ENCODE data around the gene ADGRG4. TPM values are rescaled to one million over a fixed set of nuclear protein-coding genes. Genes with fewer than 3 reads are reported as not detected.
"Not testable (repeated sequence)": the region's sequence is repeated elsewhere in the genome, so short reads cannot be mapped to it uniquely, and the experiment has no call there.

The ADGRG4 gene
- total and polyA plus RNA-seq, 3 donors from 2014 or later = 0.28 to 1.0 (median 0.50) TPM

- Histone ChIP-seq H3K36me3 (ENCODE audit: low read depth, missing control alignments) (no peaks in the 10 kb centered on the region), H3K4me3 (no peak overlapping the region), H3K27me3 (no peaks in the 10 kb centered on the region), H3K9me3 (no peaks in the 10 kb centered on the region), H3K27ac (no peak overlapping the region), H3K4me1 (no peaks in the 10 kb centered on the region)
- TF ChIP-seq POLR2A (IDR thresholded peaks at IDR 0.05) = no peak
- TF ChIP-seq CTCF (IDR thresholded peaks at IDR 0.05) = no peak
- no peak for DNase-seq
- WGBS, 2 donors = 95 to 100% methylated on average over 1 of the region's 1 CpG
- intact Hi-C loops (cut with DNase I; ENCODE audit: low total_unique reads) = no loop called here
These were observed 29.5 kb upstream of the ADGRG4 start for GRCh38 chrX:136271300-136271699.

GRCh38 chrX:136272325-136272724 lies 28.4 kb upstream of the ADGRG4 start:
- DNase-seq = no peak
- WGBS, 2 donors = 56% methylated on average over 1 of the region's 1 CpG; no CpG with 5 or more reads in 1 of the 2 donors
- TF ChIP-seq CTCF (IDR thresholded peaks at IDR 0.05) (no peak), POLR2A (IDR thresholded peaks at IDR 0.05) (no peak)
- no peaks in the 10 kb centered on the region for H3K9me3 ChIP-seq
- intact Hi-C loops (cut with DNase I; ENCODE audit: low total_unique reads) = no loop called here
- H3K27ac ChIP-seq = no peak overlapping the region
- no peaks in the 10 kb centered on the region for H3K36me3 ChIP-seq (ENCODE audit: low read depth, missing control alignments)
- H3K4me3 ChIP-seq = no peak overlapping the region
- no peaks in the 10 kb centered on the region for H3K4me1 ChIP-seq
- H3K27me3 ChIP-seq = no peaks in the 10 kb centered on the region

- TF ChIP-seq POLR2A (IDR thresholded peaks at IDR 0.05) (no peak), CTCF (IDR thresholded peaks at IDR 0.05) (no peak)
- H3K4me3 ChIP-seq = no peak overlapping the region
- H3K9me3 ChIP-seq = no peaks in the 10 kb centered on the region
- no peaks in the 10 kb centered on the region for H3K36me3 ChIP-seq (ENCODE audit: low read depth, missing control alignments)
- H3K4me1 ChIP-seq = no peaks in the 10 kb centered on the region
- 88 to 91% methylated on average over 1 of the region's 1 CpG for WGBS, 2 donors
- no peaks in the 10 kb centered on the region for H3K27me3 ChIP-seq
- intact Hi-C loops (cut with DNase I; ENCODE audit: low total_unique reads) = no loop called here
- no peak for DNase-seq
- H3K27ac ChIP-seq = no peak overlapping the region
These were observed 26.8 kb upstream of the ADGRG4 start for GRCh38 chrX:136273986-136274385.

GRCh38 chrX:136275553-136275952 lies 25.2 kb upstream of the ADGRG4 start:
- TF ChIP-seq CTCF (IDR thresholded peaks at IDR 0.05) (no peak), POLR2A (IDR thresholded peaks at IDR 0.05) (no peak)
- no peak for DNase-seq
- intact Hi-C loops (cut with DNase I; ENCODE audit: low total_unique reads) = no loop called here
- no peaks in the 10 kb centered on the region for H3K36me3 ChIP-seq (ENCODE audit: low read depth, missing control alignments)
- no peaks in the 10 kb centered on the region for H3K4me1 ChIP-seq
- H3K9me3 ChIP-seq = no peaks in the 10 kb centered on the region
- WGBS, 2 donors = 83% methylated on average over 4 of the region's 4 CpGs; no CpG with 5 or more reads in 1 of the 2 donors
- H3K27ac ChIP-seq = no peak overlapping the region
- H3K4me3 ChIP-seq = no peak overlapping the region
- no peaks in the 10 kb centered on the region for H3K27me3 ChIP-seq

GRCh38 chrX:136286375-136286774 lies 14.4 kb upstream of the ADGRG4 start:
- 80 to 97% methylated on average over 2 to 5 of the region's 5 CpGs for whole genome bisulfite sequencing, 2 donors

More at GRCh38 chrX:136286375-136286774, 14.4 kb upstream of the ADGRG4 start:
- H3K4me1 ChIP-seq; H3K27me3 ChIP-seq; intact Hi-C loops (cut with DNase I; ENCODE audit: low total_unique reads); H3K36me3 ChIP-seq (ENCODE audit: low read depth, missing control alignments); H3K9me3 ChIP-seq; H3K4me3 ChIP-seq; DNase-seq; H3K27ac ChIP-seq: not testable (repeated sequence)

All from testis (tissue), 3 donors.